IMR-90 (cell line): ENCODE measurements around the gene MEDAG.

Experiments
- BHLHE40 ChIP-seq: fragments of 150-350 bp; IDR thresholded peaks from 2 replicates; pipeline ENCODE4 v1.6.1; 2016; ENCODE audit warnings: mild to moderate bottlenecking, low read depth, low read length
- CEBPB ChIP-seq: IDR thresholded peaks from 2 replicates; pipeline ENCODE4 v1.6.1; 2012; ENCODE audit warnings: low read depth, low read length, improper control_type of control experiment
- CTCF ChIP-seq: conservative IDR thresholded peaks from 2 replicates; pipeline ENCODE4 v1.5.1; 2012; ENCODE audit warnings: mild to moderate bottlenecking, low read depth, low read length, improper control_type of control experiment
- ELK1 ChIP-seq: fragments of 150-350 bp; IDR thresholded peaks from 2 replicates; pipeline ENCODE4 v1.6.1; 2016; ENCODE audit warnings: low read depth, mild to moderate bottlenecking, low read length, moderate library complexity, borderline replicate concordance
- MXI1 ChIP-seq: IDR thresholded peaks from 2 replicates; pipeline ENCODE4 v1.6.1; 2012; ENCODE audit warnings: low read depth, mild to moderate bottlenecking, low read length, moderate library complexity, borderline replicate concordance
- NFE2L2 ChIP-seq: fragments of 150-350 bp; IDR thresholded peaks from 2 replicates; pipeline ENCODE4 v1.6.1; 2016; ENCODE audit warnings: low read depth, mild to moderate bottlenecking, low read length
- POLR2A ChIP-seq: IDR thresholded peaks from 2 replicates; pipeline ENCODE4 v1.6.1; 2012; ENCODE audit warnings: mild to moderate bottlenecking, low read depth, low read length
- RAD21 ChIP-seq: IDR thresholded peaks from 2 replicates; pipeline ENCODE4 v1.6.1; 2012; ENCODE audit warnings: low read length, improper control_type of control experiment
- USF2 ChIP-seq: fragments of 150-350 bp; IDR thresholded peaks from 2 replicates; pipeline ENCODE4 v1.6.1; 2017; ENCODE audit warnings: mild to moderate bottlenecking, antibody characterized with exemption, low read length, low read depth

GRCh38 chr13:30867089-30867669, 38.9 kb upstream of the MEDAG start:
- TF ChIP-seq CTCF (no peak), RAD21 (no peak), CEBPB (no peak), USF2 (no peak), BHLHE40 (no peak), POLR2A (no peak), ELK1 (no peak), NFE2L2 (no peak), MXI1 (no peak)
